ENCODE data around the gene FGF5. TPM values are rescaled to one million over a fixed set of nuclear protein-coding genes. Genes with fewer than 3 reads are reported as not detected.
"Not testable (repeated sequence)": the region's sequence is repeated elsewhere in the genome, so short reads cannot be mapped to it uniquely, and the experiment has no call there.

The FGF5 gene
- polyA plus RNA-seq, 5 donors, result 0.03 to 0.04 TPM; not detected in 3

- DNase-seq, result no peak
Measured at GRCh38 chr4:80295336-80295735, 28.9 kb downstream of the FGF5 start.

DNA sequence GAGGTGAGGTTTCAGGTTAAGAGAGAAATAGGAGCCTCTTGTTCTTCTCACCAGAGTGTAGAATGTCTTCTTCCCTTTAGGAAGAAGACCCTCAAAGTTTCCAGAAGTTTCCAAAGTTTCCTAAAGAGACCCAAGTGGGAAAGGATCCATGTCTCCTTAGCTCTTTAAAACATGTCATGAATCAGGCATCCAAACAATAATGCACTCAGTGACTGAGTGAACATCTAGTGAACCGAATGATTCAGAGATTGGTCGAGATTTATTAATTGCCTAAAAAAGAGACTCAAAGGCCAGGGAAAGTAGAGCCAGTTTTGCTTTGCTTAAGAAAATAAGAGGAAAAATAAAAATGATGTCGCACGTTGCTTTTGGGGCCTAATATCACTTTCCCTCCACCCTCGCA lies 29.4 kb downstream of the FGF5 start:
- no peak for DNase-seq

DNA sequence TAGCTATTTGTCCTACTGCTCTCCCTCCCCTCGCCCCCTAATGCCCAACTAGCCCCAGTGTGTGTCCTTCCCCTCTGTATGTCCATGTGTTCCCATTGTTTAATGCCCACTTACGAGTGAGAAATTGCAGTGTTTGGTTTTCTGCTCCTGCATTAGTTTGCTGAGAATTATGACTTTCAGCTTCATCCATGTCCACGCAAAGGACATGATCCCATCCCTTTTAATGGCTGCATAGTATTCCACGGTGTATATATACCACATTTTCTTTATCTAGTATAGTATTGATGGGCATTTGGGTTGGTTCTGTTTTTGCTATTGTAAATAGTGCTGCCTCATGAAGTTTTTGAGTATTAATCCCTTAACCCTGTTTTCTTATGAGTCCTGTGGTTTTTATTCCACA lies 35.4 kb downstream of the FGF5 start:
- DNase-seq, result no peak

DNA sequence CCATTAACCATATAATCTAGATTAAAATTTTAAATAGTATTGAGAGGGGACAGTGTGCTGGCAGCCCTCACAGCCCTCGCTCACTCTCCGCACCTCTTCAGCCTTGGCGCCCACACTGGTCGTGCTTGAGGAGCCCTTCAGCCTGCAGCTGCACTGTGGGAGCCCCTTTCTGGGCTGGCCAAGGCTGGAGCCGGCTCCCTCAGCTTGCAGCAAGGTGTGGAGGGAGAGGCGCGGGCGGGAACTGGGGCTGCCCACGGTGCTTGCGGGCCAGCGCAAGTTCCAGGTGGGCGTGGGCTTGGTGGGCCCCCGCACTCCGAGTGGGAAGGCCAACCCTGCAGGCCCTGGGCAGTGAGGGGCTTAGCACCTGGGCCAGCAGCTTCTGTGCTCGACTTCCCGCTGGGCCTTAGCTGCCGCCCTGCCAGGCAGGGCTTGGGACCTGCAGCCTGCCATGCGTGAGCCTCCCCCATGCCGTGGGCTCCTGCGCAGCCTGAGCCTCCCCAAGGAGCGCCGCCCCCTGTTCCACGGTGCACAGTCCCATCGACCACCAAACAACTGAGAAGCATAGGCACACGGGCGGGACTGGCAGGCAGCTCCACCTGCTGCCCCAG lies 36.3 kb downstream of the FGF5 start:
- DNase-seq, result no peak

DNA sequence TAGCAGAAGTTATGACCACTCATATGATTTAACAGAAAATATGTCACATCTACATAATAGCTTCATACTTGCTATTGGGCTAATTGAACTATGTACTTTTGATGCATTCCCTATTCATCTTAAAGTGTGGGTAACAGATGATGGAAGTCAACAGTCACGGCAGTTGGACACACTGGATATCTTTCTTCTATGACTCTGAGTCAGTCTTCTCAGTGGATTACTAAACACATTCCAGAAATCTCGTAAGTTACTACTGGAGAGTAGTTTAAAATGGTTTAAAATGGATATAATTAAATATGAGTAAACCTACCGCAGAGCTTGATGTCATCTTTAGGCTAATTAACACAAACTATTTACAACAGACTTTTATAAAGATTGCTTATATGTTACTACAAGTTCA lies 39.0 kb downstream of the FGF5 start:
- no peak for DNase-seq

DNA sequence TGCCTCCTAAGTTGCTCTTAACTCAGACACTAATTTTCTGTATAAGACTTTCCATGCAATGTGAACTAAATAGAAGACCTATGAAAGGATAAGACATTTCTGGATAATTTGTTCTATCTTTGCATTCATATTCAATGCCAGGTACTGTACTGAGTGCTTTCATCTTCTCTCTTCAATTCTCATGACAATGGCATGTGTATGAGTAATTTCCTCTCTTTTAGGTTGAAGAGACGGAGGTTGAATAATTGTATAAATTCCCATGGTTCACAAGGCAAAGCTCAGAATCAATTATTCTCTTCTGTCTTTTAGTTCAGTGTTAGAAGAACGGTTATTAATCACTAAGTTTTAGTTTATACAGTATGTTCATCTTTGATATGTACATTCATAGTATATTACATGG lies 39.8 kb downstream of the FGF5 start:
- no peak for DNase-seq

DNA sequence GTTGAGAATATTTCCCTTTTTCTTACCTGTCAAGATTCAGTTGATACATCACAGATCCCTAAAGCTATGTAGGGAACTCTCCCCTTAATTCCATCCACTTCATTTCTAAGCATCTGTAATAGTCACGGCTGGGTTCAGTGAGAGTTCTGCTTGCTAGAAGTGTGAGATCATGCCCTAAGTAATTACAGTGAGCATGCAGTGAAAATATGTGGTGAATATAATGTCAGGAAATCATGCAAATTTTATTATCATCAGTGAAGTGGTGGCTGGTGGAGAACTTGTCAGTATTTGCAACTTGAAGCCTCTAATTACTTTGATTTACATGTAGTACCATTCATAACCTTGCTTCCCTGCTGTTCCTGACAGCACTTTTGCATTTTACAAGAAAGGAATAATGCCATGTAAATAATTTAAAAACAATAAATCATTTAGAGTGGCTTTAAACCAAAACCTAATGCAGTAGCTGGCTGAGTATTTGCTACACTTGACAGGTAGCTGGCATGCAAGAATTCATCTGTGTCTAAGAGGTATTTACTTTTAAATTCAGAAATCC lies 40.8 kb downstream of the FGF5 start:
- no peak for DNase-seq

- no peak for DNase-seq
Measured at GRCh38 chr4:80307774-80308465, 41.5 kb downstream of the FGF5 start.

- DNase-seq, result no peak
Measured at GRCh38 chr4:80308466-80308822, 42.0 kb downstream of the FGF5 start.

DNA sequence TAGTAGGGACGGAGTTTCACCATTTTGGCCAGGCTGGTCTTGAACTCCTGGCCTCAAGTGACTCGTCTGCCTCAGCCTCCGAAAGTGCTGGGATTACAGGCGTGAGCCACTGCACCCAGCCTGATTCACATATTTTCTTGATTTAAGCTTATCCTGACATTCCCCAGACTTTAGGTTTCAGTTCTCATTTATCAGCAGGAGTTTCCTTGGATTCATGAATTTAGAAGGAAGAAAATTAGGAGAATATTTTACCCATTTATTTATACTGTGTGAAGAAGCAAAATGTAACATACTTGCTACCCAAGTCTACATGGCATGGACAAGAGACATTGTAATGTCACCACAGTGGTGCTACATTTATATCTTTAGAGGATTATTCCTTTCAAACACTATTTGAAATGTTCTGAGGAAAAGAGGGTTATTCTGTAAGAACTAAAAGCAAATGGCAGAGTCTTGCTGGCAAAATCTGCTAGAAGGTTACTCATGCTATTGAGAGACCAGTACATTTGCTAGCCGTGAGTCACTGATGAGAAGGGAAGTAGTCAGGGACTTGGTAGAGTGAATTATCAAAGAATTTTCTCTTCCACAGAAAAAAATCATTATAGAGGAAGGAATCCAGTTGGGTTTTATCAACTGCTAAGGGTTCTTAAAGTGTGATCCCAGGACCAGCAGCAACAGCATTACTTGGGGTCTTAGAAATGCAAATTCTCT lies 43.0 kb downstream of the FGF5 start:
- DNase-seq, result no peak

GRCh38 chr4:80311130-80311529 lies 44.7 kb downstream of the FGF5 start:
- no peak for DNase-seq

DNA sequence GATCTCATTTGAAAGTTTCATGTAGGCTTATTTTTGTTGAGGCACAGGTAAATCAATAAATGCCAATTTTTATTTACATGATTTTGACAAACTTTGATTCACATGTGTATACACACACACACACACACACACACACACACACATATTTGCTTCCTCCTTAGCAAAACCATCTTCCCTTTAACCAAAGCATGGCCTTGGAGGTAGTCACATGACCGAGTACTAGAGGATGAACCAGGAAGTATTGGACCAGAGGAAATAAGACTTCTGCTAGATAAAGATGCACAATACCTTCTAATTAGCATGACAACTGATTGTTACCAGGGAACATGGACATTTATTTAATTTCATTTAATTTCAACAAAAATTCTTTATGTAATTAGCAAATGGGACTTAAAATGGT lies 45.7 kb downstream of the FGF5 start:
- no peak for DNase-seq

- no peak for DNase-seq
Measured at GRCh38 chr4:80313627-80314026, 47.2 kb downstream of the FGF5 start.

DNA sequence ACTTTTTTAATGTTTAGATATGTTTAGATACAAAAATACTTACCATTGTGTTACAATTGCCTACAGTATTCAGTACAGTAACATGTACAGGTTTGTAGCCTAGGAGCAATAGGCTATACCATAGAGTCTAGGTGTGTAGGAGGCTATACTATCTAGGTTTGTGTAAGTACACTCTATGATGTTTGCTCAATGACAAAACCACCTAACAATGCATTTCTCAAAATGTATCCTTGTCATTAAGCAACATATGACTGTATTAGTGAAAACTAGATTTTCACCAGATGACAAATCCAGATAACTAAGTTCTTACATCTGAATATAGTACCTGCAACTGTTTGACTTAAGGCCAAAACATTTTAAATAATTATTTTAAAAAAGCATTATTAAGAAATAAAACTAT lies 49.4 kb downstream of the FGF5 start:
- DNase-seq, result not testable (repeated sequence)

GRCh38 chr4:80321341-80321740 lies 54.9 kb downstream of the FGF5 start:
- DNase-seq, result no peak

- no peak for DNase-seq
Measured at GRCh38 chr4:80321776-80322175, 55.3 kb downstream of the FGF5 start.

DNA sequence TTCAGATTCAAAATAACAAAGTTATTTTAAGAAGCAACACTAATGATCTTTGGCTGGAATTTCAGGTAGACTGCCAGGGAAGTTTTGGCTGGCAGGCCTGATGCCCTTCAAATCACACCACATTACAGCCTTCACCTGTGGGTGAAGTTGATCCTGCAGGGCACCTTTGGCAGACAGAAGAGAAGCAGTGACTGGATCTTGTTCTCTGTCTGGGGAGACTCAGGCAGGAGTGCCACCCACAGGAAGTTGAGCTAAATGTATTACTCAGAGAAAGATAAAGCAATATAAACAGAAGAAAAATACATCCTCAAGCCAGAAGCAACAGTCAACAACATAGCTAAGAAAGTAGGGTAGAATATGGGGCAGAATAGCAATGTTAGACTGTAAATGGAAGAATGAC lies 56.3 kb downstream of the FGF5 start:
- DNase-seq, result no peak

- no peak for DNase-seq
Measured at GRCh38 chr4:80324171-80324570, 57.7 kb downstream of the FGF5 start.

DNA sequence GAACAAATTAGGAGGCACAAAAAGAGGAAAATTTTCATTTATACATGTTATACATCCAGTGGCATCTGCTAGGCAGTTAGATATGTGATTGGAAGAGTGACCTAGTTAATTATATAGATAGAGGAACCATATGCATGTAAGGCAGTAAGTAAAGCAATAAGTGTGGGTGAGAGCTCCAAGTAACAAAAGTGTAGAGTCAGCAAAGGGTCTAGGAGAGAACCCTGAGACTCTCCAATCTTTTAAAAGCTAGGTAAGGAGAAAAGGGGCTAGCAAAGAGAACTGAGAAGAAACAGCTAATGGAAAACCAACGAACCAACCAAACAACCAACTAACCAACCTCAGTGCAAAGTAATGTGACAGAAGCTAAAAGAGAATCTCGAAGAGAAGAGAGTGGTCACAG lies 65.2 kb downstream of the FGF5 start:
- DNase-seq, result no peak

DNA sequence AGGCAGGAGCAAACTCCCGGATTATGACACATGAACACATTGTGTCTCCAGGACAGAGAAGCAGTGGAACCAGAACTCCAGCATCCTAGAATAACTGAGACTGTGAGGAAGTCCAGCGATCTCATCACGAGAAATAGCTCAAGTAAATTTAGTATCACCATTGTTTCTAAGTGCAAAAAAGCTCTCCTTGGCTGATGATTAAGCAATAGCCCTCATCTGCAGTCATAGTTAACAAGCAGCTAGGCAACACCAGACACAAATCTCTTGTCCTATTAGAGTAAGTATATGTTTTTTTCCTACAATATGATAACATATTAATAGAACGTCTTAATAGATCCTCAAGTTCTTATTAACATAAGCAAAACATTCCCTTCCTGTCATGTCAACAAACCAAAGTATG lies 66.7 kb downstream of the FGF5 start:
- no peak for DNase-seq

DNA sequence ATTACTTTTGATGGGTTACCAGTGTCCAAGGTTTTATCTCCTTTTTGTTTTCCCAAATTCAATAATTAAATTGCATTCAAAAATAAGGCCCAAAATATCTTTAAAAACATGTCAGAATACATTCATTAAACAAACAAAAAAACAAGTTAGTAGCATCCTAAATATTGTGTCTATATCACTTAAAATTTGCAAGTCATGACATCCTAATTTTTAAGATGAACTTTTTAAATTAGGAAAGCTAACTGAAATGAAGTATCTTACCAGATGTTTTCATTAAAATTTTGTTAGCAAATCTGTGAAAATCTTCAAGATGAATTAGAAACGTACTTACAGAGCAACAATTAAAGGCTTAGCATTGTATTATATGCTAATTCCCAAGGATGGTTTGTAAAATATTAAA lies 68.1 kb downstream of the FGF5 start:
- no peak for DNase-seq

DNA sequence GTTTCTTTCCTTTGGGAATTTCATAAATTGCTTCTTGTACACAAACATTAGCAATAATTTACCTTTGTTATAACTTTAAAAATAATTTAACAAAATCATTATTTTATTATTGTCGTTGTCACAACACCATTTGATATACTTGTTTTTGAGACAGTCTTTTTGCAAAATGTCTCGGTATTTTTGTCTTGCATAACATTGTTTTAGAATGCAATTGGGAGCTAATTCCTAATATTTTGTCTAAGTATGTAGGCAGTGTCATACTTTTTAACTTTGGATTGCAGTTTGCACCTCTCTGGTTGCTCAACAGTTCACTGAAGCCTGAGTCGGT lies 68.7 kb downstream of the FGF5 start:
- no peak for DNase-seq

All from right lung (tissue), 5 donors.